ENCODE measurements around the gene CALHM3.
"Not testable (repeated sequence)": the region's sequence is repeated elsewhere in the genome, so short reads cannot be mapped to it uniquely, and the experiment has no call there.

CALHM3 gene

GRCh38 chr10:103510791-103511752 is 32.0 kb upstream of the CALHM3 start:
- H3K4me1 ChIP-seq: peaks cover 5% of the 10 kb centered on the region; the same call in 1 of the 2 replicates
- H3K9me3 ChIP-seq: no peaks in the 10 kb centered on the region
- H3K36me3 ChIP-seq: no peaks in the 10 kb centered on the region
- no peaks in the 10 kb centered on the region for H3K27me3 ChIP-seq
- TF ChIP-seq, protein P1, sequence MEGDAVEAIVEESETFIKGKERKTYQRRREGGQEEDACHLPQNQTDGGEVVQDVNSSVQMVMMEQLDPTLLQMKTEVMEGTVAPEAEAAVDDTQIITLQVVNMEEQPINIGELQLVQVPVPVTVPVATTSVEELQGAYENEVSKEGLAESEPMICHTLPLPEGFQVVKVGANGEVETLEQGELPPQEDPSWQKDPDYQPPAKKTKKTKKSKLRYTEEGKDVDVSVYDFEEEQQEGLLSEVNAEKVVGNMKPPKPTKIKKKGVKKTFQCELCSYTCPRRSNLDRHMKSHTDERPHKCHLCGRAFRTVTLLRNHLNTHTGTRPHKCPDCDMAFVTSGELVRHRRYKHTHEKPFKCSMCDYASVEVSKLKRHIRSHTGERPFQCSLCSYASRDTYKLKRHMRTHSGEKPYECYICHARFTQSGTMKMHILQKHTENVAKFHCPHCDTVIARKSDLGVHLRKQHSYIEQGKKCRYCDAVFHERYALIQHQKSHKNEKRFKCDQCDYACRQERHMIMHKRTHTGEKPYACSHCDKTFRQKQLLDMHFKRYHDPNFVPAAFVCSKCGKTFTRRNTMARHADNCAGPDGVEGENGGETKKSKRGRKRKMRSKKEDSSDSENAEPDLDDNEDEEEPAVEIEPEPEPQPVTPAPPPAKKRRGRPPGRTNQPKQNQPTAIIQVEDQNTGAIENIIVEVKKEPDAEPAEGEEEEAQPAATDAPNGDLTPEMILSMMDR (IDR thresholded peaks at IDR 0.05; ENCODE audit: low read depth, low read length): no peak
- H3K4me3 ChIP-seq (ENCODE audit: low read depth, low read length): no peak overlapping the region
- no peak for DNase-seq

- Histone ChIP-seq H3K4me1 (peaks cover 5% of the 10 kb centered on the region; the same call in 1 of the 2 replicates), H3K27me3 (no peaks in the 10 kb centered on the region), H3K9me3 (no peaks in the 10 kb centered on the region), H3K4me3 (ENCODE audit: low read depth, low read length) (no peak overlapping the region), H3K36me3 (no peaks in the 10 kb centered on the region)
- no peak for DNase-seq
- TF ChIP-seq, protein P1 (IDR thresholded peaks at IDR 0.05; ENCODE audit: low read depth, low read length): no peak
Measured at GRCh38 chr10:103510046-103510685, 31.1 kb upstream of the CALHM3 start.

DNA sequence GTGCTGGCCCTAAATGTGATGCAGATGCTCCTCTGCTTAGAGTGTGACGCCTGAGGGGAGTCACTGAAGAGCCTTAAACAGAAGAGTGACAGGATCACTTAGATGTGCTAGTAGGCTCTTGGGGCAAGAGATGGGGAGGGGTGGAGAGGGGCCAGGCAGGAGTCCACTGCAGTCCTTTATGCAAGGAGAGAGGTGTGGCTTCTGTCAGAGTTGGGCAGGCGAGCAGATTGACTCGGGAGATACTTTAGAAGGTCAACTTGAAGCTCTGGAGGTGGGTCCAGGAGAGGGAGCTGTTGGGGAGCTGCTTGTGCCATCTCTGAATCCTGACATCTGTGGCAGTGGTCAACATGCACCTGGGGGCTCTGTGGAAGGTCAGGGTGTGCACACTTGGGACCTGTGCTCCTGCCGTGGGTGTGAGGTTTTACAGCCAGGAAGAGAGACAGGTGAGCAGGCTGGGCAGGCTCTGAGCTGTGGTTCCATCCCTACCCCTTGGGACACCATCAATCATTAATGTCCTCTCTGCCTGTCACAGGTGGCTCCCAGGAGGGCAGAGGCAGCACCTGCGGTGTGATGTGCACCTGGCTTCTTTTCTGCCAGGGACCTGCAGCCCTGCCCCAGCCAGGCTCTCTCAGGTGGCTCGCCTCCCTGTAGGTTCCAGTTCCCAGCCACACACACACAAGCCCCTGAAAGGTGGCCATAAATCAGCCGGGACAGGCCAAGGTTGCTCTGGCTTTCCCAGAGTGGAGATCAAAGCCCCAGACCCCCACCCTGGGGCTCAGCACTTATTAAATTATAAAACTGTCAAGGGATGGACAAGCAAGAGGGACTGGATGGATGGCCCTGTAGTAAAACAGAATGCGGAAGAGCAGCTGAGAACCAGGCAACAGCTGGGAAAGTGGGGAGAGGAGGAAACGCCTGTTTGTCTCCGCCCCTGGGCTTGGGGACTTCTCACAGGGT is 28.5 kb upstream of the CALHM3 start:
- TF ChIP-seq, protein P1 (IDR thresholded peaks at IDR 0.05; ENCODE audit: low read depth, low read length): no peak
- Histone ChIP-seq H3K27me3 (no peaks in the 10 kb centered on the region), H3K36me3 (no peaks in the 10 kb centered on the region), H3K4me1 (peaks cover 20% of the 10 kb centered on the region), H3K9me3 (no peaks in the 10 kb centered on the region), H3K4me3 (ENCODE audit: low read depth, low read length) (no peak overlapping the region)
- peak; percentile 64 for DNase-seq

DNA sequence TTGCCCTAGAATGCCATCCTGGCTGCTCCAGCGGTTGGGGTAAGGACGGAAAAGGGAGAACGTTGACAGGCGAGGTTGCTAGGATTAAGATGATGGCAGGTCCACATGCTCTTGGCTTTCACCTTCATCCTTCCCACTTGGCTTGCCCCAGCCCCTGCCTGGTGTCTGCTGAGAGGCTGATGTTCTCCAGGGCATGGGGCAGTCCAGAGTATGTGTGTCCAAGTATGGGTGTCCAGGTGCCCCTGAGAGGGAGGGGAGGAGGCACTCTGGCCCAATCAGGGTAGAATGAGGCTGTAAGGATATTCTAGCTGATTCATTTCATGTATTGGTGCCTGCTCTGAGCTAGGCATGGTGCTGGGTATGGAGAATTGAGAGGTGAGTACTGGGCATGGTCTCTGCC is 27.0 kb upstream of the CALHM3 start:
- DNase-seq: no peak
- Histone ChIP-seq H3K4me3 (ENCODE audit: low read depth, low read length) (no peak overlapping the region), H3K27me3 (no peaks in the 10 kb centered on the region), H3K4me1 (peaks cover 20% of the 10 kb centered on the region), H3K36me3 (no peaks in the 10 kb centered on the region), H3K9me3 (no peaks in the 10 kb centered on the region)
- TF ChIP-seq, protein P1 (IDR thresholded peaks at IDR 0.05; ENCODE audit: low read depth, low read length): no peak

- H3K4me3 ChIP-seq (ENCODE audit: low read depth, low read length): no peak overlapping the region
- peaks cover 20% of the 10 kb centered on the region for H3K4me1 ChIP-seq
- no peaks in the 10 kb centered on the region for H3K36me3 ChIP-seq
- no peaks in the 10 kb centered on the region for H3K27me3 ChIP-seq
- no peaks in the 10 kb centered on the region for H3K9me3 ChIP-seq
- DNase-seq: no peak
- TF ChIP-seq, protein P1 (IDR thresholded peaks at IDR 0.05; ENCODE audit: low read depth, low read length): no peak
Measured at GRCh38 chr10:103504181-103504783, 25.2 kb upstream of the CALHM3 start.

DNA sequence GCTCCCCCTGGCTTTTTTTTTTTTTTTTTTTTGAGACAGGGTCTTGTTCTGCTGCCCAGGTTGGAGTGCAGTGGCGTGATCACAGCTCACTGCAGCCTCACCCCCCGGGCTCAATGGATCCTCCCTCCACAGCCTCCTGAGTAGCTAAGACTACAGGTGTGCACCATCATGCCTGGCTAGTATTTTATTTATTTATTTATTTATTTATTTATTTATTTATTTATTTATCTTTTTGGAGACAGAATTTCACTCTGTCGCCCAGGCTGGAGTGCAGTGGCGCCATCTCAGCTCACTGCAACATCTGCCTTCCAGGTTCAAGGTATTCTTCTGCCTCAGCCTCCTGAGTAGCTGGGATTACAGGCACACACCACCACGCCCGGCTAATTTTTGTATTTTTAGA is 24.7 kb upstream of the CALHM3 start:
- not testable (repeated sequence) for H3K27me3 ChIP-seq; H3K4me3 ChIP-seq (ENCODE audit: low read depth, low read length); H3K36me3 ChIP-seq; H3K9me3 ChIP-seq; DNase-seq
- peaks cover 20% of the 10 kb centered on the region for H3K4me1 ChIP-seq

All from BE2C (cell line).